Prostate gland (tissue), 2 donors: ENCODE measurements around the gene PSMB2. TPM values are rescaled to one million over a fixed set of nuclear protein-coding genes. Genes with fewer than 3 reads are reported as not detected.

Experiments
- DNase-seq: peaks from one replicate; pipeline ENCODE4 v3.0.0-alpha.2; 2019; ENCODE audit warnings: low spot score
- H3K27ac ChIP-seq, 2 donors: fragments of 200-600 bp; sonication (generic); 2 replicates each; pipeline ENCODE4 v1.5.1; 2017 to 2019
- H3K27me3 ChIP-seq: fragments of 200-600 bp; sonication (generic); replicated peaks from 2 replicates; pipeline ENCODE4 v1.5.1; 2019; ENCODE audit not compliant: insufficient read depth
- H3K36me3 ChIP-seq, 2 donors: fragments of 200-600 bp; sonication (generic); 1 replicate in 1 of 2; 2 replicates in 1 of 2; pipeline versions ENCODE4 v1.5.1 to v1.8.1; 2017 to 2019
- H3K4me1 ChIP-seq: fragments of 200-600 bp; sonication (generic); replicated peaks from 2 replicates; pipeline ENCODE4 v1.5.1; 2019
- H3K4me3 ChIP-seq, 2 donors: fragments of 200-600 bp; sonication (generic); 2 replicates each; pipeline ENCODE4 v1.5.1; 2017 to 2019
- H3K9me3 ChIP-seq: fragments of 200-600 bp; sonication (generic); 2 replicates; pipeline ENCODE4 v1.5.1; 2017
- CTCF ChIP-seq, 4 experiments: fragments of 200-600 bp in 2 of 4; fragments of 450-650 bp in 2 of 4; sonication (generic) in 2 of 4; IDR thresholded peaks; 1 replicate in 3 of 4; 2 replicates in 1 of 4; pipeline ENCODE4 v1.5.1; 2016 to 2019; ENCODE audit warnings: antibody characterized with exemption in 4 of 4, mild to moderate bottlenecking in 2 of 4, moderate library complexity in 2 of 4
- POLR2A ChIP-seq: fragments of 450-650 bp; IDR thresholded peaks from one replicate; pipeline ENCODE4 v1.6.1; 2016; ENCODE audit warnings: antibody characterized with exemption, mild to moderate bottlenecking
- POLR2AphosphoS5 ChIP-seq: sonication (generic); formaldehyde crosslinking; IDR thresholded peaks from one replicate; pipeline ENCODE4 v1.6.1; 2017; ENCODE audit warnings: antibody characterized with exemption
- WGBS: methylation state at CpG from one replicate; pipeline ENCODE4 v1.1.5; 2018; 5-methylcytosine and 5-hydroxymethylcytosine counted together
- intact Hi-C: fragments of 100-400 bp; cut with DNase I; formaldehyde crosslinking; loops from one replicate; pipeline ENCODE4 v1.14.2; 2022
- total RNA-seq, 2 donors: library from RNA; depleted of rRNA; stranded (reverse); fragments of >200 nt; gene quantifications; one replicate each; pipeline ENCODE4 v1.1.0, GENCODE V29; 2016

The PSMB2 gene
- total RNA-seq, 2 donors from 2014 or later: 53.6 to 64.8 TPM

GRCh38 chr1:35571263-35571662, 70.1 kb downstream of the PSMB2 start:
- intact Hi-C loops: no loop called here
- 97% methylated on average over 8 of the region's 8 CpGs for WGBS
- Histone ChIP-seq H3K27ac (no peak overlapping the region), H3K4me3 (no peak overlapping the region), H3K9me3 (no peaks in the 10 kb centered on the region), H3K27me3 (no peaks in the 10 kb centered on the region), H3K4me1 (peaks cover 7% of the 10 kb centered on the region), H3K36me3 (no peaks in the 10 kb centered on the region)
- DNase-seq: no peak
- TF ChIP-seq POLR2A (no peak), POLR2AphosphoS5 (no peak), CTCF (IDR thresholded peaks at IDR 0.05) (no peak)

GRCh38 chr1:35570589-35571137, 70.7 kb downstream of the PSMB2 start:
- intact Hi-C loops: no loop called here
- Histone ChIP-seq H3K27ac (no peak overlapping the region), H3K9me3 (no peaks in the 10 kb centered on the region), H3K4me1 (peaks cover 7% of the 10 kb centered on the region), H3K27me3 (no peaks in the 10 kb centered on the region), H3K4me3 (no peak overlapping the region), H3K36me3 (no peaks in the 10 kb centered on the region)
- DNase-seq: no peak
- WGBS: 91% methylated on average over 10 of the region's 10 CpGs
- TF ChIP-seq POLR2A (no peak), CTCF (IDR thresholded peaks at IDR 0.05) (no peak), POLR2AphosphoS5 (no peak)

GRCh38 chr1:35569936-35570335, 71.4 kb downstream of the PSMB2 start:
- Histone ChIP-seq H3K27ac (no peak overlapping the region), H3K4me1 (peaks cover 6% of the 10 kb centered on the region), H3K36me3 (no peaks in the 10 kb centered on the region), H3K27me3 (no peaks in the 10 kb centered on the region), H3K4me3 (no peak overlapping the region), H3K9me3 (no peaks in the 10 kb centered on the region)
- no peak for DNase-seq
- 85% methylated on average over 1 of the region's 1 CpG for WGBS
- intact Hi-C loops: loop anchor here (2.0 kb wide), 2 partner anchors 157 to 201 kb away; no protein-coding TSS in a partner anchor
- TF ChIP-seq CTCF (IDR thresholded peaks at IDR 0.05) (no peak), POLR2AphosphoS5 (no peak), POLR2A (no peak)

- no peak overlapping the region for H3K4me3 ChIP-seq
- WGBS: 20% methylated on average over 4 of the region's 4 CpGs
- no peaks in the 10 kb centered on the region for H3K36me3 ChIP-seq
- TF ChIP-seq POLR2A (no peak), CTCF (IDR thresholded peaks at IDR 0.05) (peak; percentile 65 to 89 (median 85)), POLR2AphosphoS5 (peak; percentile 35)
- DNase-seq: peak; percentile 56
- H3K27ac ChIP-seq: no peak overlapping the region
- no peaks in the 10 kb centered on the region for H3K4me1 ChIP-seq
- H3K9me3 ChIP-seq: no peaks in the 10 kb centered on the region
- intact Hi-C loops: loop anchor here (2.0 kb wide), 2 partner anchors 158 to 202 kb away; no protein-coding TSS in a partner anchor
- H3K27me3 ChIP-seq: no peaks in the 10 kb centered on the region
Measured at GRCh38 chr1:35568975-35569395, 72.3 kb downstream of the PSMB2 start.

GRCh38 chr1:35567947-35568558, 73.3 kb downstream of the PSMB2 start:
- H3K4me1 ChIP-seq: no peaks in the 10 kb centered on the region
- intact Hi-C loops: loop anchor here (2.0 kb wide), 2 partner anchors 159 to 203 kb away; no protein-coding TSS in a partner anchor
- TF ChIP-seq CTCF (IDR thresholded peaks at IDR 0.05) (no peak), POLR2AphosphoS5 (no peak), POLR2A (no peak)
- no peaks in the 10 kb centered on the region for H3K36me3 ChIP-seq
- WGBS: 66% methylated on average over 9 of the region's 9 CpGs
- no peak overlapping the region for H3K4me3 ChIP-seq
- DNase-seq: no peak
- no peaks in the 10 kb centered on the region for H3K27me3 ChIP-seq
- no peaks in the 10 kb centered on the region for H3K9me3 ChIP-seq
- no peak overlapping the region for H3K27ac ChIP-seq
